Dedifferentiated amniotic fluid mesenchymal stem cell (primary cell): ENCODE results near the gene ATP10D.
A peak's percentile ranks its signal among the peaks of the same experiment; 100 is the strongest.
"Not testable (repeated sequence)": the region's sequence is repeated elsewhere in the genome, so short reads cannot be mapped to it uniquely, and the experiment has no call there.

ENCODE experiments used
- DNase-seq: peaks from one replicate; pipeline ENCODE4 v3.0.0-alpha.2; 2016; ENCODE audit errors: extremely low spot score

ATP10D gene

DNA sequence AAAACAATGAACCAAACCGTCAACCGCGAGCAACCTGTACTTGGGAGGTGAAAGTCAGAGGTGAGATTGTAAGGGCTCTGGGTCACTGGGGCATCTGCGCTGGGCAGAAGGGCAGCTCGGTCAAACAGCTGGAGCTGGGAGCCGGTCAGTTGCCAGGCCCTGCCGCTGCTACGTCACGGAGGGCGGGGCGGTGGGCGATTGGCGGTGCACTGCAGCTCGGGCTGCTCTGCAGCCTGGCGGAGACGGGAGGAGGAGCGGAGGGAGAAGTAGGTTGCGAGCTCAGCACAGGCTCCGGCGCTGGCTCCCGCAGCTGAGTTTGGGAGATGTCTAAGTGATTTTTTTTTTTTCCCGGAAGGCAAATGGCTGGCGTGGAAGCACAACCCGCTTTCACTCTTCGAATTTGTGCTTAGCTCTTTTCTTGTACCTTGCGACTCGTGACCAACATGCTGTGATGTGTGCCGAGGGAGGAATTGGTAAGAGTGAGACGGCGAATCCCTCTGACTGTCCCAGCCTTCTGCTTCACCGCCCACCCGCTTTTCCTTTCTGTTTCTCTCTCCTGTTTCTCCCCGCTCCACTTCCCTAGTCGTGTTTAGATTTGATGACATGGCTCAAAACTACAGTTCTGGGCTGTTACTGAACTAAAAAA is at the start of gene ATP10D:
TSS of gene ATP10D (plus strand) at position 229 of the 646 bp plus-strand sequence. CDS start 27,266 bp downstream, outside the sequence.
- DNase-seq: peak; percentile 93

DNA sequence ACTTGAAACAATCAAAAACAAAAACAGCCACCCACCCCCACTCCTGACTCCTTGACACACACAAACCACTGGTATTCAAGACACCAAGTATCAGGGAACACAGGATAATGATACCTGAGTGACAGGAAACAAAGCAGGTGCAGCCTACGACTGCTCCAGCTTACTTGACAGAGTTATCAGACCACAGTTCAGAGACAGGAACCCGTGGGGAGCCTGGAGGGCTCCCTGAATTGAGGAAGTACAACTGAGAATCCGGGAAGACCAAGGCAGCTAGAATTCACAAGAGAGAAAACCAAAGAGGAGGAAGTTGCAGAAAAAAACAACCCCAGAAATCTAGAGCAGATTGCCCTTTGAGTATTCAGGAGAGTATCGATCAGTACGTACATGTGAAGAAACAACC is 42.1 kb upstream of the ATP10D start:
- DNase-seq: no peak

- no peak for DNase-seq
Measured at GRCh38 chr4:47444031-47444430, 41.0 kb upstream of the ATP10D start.

- no peak for DNase-seq
Measured at GRCh38 chr4:47451657-47452056, 33.4 kb upstream of the ATP10D start.

GRCh38 chr4:47462799-47463234 is 22.3 kb upstream of the ATP10D start:
- no peak for DNase-seq

- peak; percentile 97 for DNase-seq
Measured at GRCh38 chr4:47463235-47463956, 21.7 kb upstream of the ATP10D start, which contains the start of gene COMMD8. Gene COMMD8 (minus strand): TSS chr4:47463702. CDS start chr4:47463651, 51 bp downstream.

DNA sequence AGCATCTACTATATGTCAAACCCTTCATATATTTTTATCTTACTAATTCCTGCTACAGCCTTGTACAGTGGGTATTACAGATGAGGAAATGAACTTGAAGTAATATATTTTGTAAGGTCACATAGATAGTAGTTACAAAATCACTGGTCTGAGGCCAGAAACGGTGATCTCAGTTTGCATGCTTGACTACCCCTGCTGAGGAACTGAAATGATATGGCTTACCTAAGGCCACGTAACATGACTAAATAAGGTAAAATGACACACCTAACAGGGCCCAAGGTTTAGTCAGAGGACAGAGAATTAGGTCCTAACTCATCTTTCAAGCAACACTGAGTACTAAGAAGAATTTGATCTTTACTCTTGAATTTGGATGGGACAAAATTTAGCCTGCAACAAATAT is 20.1 kb upstream of the ATP10D start:
- DNase-seq: no peak

DNA sequence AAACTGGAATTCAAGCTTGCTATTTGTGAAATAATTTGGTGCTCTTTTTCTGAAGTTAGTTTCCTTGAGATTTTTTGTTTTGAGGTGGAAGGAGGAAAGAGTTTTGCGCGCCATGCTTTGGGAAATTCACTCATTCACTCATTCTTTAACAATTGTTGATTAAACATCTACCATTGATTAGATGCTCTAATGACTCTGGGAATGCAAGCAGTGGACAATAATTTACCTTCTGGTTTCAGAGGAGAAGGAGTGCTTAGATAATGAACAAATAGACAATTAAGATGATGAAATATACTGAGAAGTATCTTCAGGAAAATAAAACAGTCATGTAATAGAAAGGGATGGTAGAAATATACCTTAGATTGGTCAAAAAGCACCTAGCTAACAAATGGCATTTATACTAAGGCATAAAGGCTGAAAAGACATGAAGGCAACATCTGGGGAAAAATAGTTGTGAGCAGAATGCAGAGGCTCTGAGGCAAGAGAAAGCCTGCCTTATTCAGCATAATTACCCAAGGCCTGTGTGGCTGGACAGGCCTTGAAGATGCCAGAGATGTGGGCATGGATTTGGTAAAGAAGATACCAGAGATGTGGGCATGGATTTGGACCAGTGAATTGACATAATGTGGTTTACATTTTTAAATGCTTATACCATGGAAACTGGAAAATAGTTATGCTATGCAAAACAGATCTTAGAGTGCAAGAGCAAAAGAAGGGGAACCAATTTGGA is 18.9 kb upstream of the ATP10D start:
- no peak for DNase-seq

DNA sequence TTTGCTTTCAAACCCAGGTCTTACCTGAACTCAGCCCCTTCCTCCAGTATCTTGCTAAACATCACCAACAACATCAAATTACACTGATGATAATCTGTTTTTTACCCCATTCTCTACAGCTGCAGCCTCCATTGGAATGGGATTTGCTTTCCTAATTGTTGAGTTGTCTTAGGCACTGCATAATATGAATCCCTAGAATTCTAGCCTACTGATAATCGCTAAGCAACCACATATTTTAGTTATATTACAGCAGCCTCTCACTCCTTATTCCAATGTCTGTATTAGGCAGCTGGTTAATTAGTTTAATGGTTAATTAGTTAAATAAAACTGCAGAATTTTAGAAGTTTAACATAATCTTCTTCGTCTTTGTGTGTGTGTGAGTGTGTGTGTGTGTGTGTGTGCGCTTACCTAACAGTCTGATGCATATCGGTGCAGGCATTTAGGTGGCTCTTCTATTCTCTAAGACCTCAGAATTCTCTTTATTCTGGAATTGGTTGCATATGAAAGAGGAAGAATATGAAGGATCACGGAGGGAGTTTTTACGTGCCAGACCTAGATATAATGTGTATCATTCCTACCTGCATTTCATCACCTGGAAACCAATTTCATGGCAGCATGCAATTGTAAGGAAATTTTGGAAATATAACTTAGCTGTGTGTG is 16.2 kb upstream of the ATP10D start:
- peak; percentile 35 for DNase-seq

GRCh38 chr4:47469951-47470350 is 15.1 kb upstream of the ATP10D start:
- DNase-seq: peak; percentile 26

GRCh38 chr4:47471064-47471463 is 14.0 kb upstream of the ATP10D start:
- DNase-seq: no peak

GRCh38 chr4:47471591-47471990 is 13.5 kb upstream of the ATP10D start:
- no peak for DNase-seq

GRCh38 chr4:47473141-47473750 is 11.8 kb upstream of the ATP10D start:
- DNase-seq: no peak

DNA sequence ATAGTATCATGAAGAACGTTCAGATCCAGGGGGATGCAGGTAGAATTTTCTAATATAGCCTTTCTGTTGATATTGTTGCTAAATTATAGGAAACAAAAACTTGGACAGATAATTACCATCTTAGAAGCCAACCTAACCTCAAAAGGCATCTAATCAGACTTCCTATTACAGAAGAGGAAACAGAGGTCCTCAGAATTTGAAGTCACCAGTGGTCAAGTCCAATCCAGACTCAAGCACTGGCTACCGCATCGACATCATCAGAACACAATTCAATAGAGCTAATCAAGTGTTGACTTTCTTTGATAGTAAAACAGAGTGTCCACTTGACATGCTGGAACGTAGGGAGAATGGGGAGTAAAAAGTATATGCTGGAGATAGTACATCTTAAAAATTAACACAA is 10.3 kb upstream of the ATP10D start:
- DNase-seq: no peak

DNA sequence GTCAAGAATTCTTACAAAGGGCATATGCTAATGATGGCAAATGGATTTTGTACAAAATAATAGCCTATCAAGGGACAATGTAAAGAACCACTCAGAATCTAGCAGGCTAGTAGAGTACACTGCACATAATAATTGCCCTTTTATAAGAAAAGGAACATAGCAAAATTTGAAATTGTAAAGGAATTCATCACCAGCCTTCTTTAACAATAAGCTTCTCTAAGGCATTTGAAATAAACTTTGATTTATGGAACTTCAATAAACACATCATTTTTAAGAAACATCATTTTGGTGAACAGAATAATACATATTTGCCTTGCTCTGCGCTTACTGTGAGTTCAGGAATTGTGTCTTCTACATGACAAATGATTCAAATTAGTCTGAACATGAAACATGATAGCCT is 9.7 kb upstream of the ATP10D start:
- DNase-seq: no peak

- DNase-seq: no peak
Measured at GRCh38 chr4:47478804-47479203, 6.3 kb upstream of the ATP10D start.

DNA sequence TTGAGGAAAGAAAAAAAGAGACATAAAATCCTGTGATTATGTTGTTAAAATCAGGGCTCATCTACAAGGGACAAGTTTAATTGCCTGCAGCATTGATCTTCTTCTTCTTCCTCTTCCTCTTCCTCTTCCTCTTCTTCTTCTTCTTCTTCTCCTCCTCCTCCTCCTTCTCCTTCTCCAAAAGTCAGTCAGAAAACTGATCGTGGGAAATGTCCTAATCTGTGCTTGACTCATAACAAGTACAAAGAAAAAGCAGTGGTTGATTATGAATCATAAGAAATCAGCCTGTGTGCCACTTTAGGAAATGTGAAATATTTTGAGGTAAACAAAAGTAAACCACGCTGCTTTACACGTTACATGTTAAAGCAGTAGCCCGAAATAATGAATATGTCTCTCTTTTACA is 2.7 kb upstream of the ATP10D start:
- peak; percentile 53 for DNase-seq

DNA sequence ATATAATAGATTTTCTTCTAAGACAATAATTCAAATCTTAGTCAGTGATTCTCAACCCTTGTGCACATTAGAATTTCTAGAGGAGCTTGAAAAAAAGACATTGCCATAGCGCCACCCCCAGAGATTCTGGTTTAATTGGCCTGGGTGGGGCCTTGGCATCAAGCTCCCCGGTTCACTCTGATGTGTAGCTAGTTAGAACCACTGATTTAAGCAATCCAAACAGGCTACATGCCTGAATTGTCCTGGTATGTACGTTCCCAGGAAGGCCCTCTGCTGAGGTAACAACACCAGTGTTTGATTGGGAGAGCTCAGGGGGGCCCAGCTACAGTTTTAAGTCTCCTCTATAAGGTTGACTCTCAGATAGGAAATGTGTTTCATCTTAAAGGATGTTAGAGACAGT is 1.3 kb upstream of the ATP10D start:
- DNase-seq: no peak

- no peak for DNase-seq
Measured at GRCh38 chr4:47484168-47484567, 907 bp upstream of the ATP10D start.

DNA sequence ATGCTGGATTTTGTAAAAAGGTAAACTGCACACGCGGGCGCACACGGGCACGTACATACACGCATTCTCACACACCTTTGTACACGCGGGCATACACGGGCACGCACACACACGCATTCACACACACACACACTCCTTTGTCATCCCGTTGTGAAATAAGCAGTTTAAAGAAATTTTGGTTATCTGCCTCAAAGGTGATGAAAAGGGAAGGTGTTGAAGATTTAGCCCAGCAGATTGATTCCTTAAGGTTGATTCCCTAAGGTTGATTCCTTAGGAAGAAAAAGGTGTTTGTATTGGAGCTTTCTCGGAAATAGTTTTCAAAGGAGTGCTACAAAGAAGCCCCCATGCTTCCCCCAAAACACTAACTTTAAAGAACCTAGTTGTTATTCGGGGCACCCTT is 693 bp downstream of the ATP10D start:
- DNase-seq: no peak

- DNase-seq: no peak
Measured at GRCh38 chr4:47486231-47486673, 1.2 kb downstream of the ATP10D start.

GRCh38 chr4:47486727-47487126 is 1.7 kb downstream of the ATP10D start:
- DNase-seq: not testable (repeated sequence)
